ENCODE measurements around the gene PTPRK.

PTPRK gene

DNA sequence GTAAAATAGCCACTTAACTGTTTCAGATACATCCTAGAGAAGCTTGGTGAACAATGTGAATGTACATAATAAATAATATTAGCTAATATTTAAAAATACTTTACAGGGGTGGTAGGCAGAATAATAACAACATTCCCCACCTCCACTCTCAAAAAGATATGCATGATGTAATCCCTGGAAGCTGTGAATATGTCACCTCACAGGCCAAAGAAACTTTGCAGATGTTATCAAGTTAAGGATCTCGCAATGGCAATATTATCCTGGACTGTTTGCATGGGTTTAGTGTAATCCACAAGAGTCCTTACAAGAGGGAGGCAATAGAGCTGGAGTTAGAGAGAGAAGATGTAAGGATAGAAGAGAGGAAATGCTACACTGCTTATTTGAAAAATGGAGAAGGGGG, 7.0 kb upstream of the PTPRK start:
- no peak for TF ChIP-seq CTCF (IDR thresholded peaks at IDR 0.05; ENCODE audit: control extremely low read depth, extremely low read depth, low read depth, missing control alignments)
- POLR2A ChIA-PET, result no interaction called here
- no peak for DNase-seq (ENCODE audit: extremely low spot score)
- CTCF ChIA-PET, result no interaction called here

GRCh38 chr6:128526152-128526914, 5.9 kb upstream of the PTPRK start:
- TF ChIP-seq CTCF (IDR thresholded peaks at IDR 0.05; ENCODE audit: control extremely low read depth, extremely low read depth, low read depth, missing control alignments), result no peak
- ChIA-PET CTCF (no interaction called here), POLR2A (no interaction called here)
- no peak for DNase-seq (ENCODE audit: extremely low spot score)

- ChIA-PET POLR2A (no interaction called here), CTCF (interaction anchor here (1.2 kb wide), 1 partner anchor 56 kb away, joined by 3 read pairs; no protein-coding TSS in a partner anchor)
- no peak for TF ChIP-seq CTCF (IDR thresholded peaks at IDR 0.05; ENCODE audit: control extremely low read depth, extremely low read depth, low read depth, missing control alignments)
- DNase-seq (ENCODE audit: extremely low spot score), result no peak
These were observed 5.0 kb upstream of the PTPRK start for GRCh38 chr6:128525406-128525805.

GRCh38 chr6:128521282-128521632, 858 bp upstream of the PTPRK start:
- POLR2A ChIA-PET, result no interaction called here
- no peak for TF ChIP-seq CTCF (IDR thresholded peaks at IDR 0.05; ENCODE audit: control extremely low read depth, extremely low read depth, low read depth, missing control alignments)
- CTCF ChIA-PET, result interaction anchor here (1.2 to 1.7 kb wide), 2 partner anchors 10 to 30 kb away, joined by 3 read pairs; no protein-coding TSS in a partner anchor
- no peak for DNase-seq (ENCODE audit: extremely low spot score)

GRCh38 chr6:128519931-128520435, 416 bp downstream of the PTPRK start:
- ChIA-PET CTCF (interaction anchor here (1.0 to 1.7 kb wide), 3 partner anchors 9 to 29 kb away, joined by 3 to 4 read pairs (median 3); no protein-coding TSS in a partner anchor), POLR2A (no interaction called here)

More at GRCh38 chr6:128519931-128520435, 416 bp downstream of the PTPRK start:
- TF ChIP-seq CTCF (IDR thresholded peaks at IDR 0.05; ENCODE audit: control extremely low read depth, extremely low read depth, low read depth, missing control alignments), result no peak
- DNase-seq (ENCODE audit: extremely low spot score), result peak; percentile 14

All from GM10248 (cell line).